ENCODE results near the gene TRAIP.

DNA sequence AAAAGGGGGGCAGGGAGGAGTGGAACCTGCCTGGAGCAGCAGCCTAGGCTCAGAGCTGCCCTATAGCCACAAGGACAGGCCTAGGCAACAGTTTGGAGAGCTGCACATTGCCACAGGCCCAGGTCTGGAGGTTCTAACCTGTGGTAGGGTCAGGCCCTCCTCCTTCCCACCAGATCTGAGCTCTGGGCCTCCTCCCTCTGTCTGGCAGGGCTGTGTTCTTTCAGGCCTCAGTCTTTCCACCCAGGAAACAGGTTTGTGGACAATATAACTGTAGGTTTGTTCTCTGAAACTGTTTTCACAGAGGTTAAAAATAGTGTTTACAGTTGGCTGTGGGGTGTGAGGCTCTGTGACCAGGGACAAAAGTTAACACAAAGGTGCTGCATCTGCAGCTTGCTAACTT lies 22.3 kb upstream of the TRAIP start:
- TF ChIP-seq, protein P1, sequence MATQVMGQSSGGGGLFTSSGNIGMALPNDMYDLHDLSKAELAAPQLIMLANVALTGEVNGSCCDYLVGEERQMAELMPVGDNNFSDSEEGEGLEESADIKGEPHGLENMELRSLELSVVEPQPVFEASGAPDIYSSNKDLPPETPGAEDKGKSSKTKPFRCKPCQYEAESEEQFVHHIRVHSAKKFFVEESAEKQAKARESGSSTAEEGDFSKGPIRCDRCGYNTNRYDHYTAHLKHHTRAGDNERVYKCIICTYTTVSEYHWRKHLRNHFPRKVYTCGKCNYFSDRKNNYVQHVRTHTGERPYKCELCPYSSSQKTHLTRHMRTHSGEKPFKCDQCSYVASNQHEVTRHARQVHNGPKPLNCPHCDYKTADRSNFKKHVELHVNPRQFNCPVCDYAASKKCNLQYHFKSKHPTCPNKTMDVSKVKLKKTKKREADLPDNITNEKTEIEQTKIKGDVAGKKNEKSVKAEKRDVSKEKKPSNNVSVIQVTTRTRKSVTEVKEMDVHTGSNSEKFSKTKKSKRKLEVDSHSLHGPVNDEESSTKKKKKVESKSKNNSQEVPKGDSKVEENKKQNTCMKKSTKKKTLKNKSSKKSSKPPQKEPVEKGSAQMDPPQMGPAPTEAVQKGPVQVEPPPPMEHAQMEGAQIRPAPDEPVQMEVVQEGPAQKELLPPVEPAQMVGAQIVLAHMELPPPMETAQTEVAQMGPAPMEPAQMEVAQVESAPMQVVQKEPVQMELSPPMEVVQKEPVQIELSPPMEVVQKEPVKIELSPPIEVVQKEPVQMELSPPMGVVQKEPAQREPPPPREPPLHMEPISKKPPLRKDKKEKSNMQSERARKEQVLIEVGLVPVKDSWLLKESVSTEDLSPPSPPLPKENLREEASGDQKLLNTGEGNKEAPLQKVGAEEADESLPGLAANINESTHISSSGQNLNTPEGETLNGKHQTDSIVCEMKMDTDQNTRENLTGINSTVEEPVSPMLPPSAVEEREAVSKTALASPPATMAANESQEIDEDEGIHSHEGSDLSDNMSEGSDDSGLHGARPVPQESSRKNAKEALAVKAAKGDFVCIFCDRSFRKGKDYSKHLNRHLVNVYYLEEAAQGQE (IDR thresholded peaks at IDR 0.05; ENCODE audit: insufficient read depth in 1 of 2, low read depth in 2 of 2, low read length in 1 of 2): no peak
- TF ChIP-seq, protein P2, sequence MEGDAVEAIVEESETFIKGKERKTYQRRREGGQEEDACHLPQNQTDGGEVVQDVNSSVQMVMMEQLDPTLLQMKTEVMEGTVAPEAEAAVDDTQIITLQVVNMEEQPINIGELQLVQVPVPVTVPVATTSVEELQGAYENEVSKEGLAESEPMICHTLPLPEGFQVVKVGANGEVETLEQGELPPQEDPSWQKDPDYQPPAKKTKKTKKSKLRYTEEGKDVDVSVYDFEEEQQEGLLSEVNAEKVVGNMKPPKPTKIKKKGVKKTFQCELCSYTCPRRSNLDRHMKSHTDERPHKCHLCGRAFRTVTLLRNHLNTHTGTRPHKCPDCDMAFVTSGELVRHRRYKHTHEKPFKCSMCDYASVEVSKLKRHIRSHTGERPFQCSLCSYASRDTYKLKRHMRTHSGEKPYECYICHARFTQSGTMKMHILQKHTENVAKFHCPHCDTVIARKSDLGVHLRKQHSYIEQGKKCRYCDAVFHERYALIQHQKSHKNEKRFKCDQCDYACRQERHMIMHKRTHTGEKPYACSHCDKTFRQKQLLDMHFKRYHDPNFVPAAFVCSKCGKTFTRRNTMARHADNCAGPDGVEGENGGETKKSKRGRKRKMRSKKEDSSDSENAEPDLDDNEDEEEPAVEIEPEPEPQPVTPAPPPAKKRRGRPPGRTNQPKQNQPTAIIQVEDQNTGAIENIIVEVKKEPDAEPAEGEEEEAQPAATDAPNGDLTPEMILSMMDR (IDR thresholded peaks at IDR 0.05): no peak
- TF ChIP-seq POLR2AphosphoS5 (IDR thresholded peaks at IDR 0.05; ENCODE audit: low read depth, low read length): no peak
- no peak for TF ChIP-seq TCF7L2 (IDR thresholded peaks at IDR 0.05; ENCODE audit: low read depth, low read length)
- TF ChIP-seq SIN3A (IDR thresholded peaks at IDR 0.05; ENCODE audit: borderline replicate concordance, insufficient read depth, low read depth, low read length): no peak

Data from Panc1 (cell line).